Measurements from ENCODE around the gene EXOSC5. TPM values are rescaled to one million over a fixed set of nuclear protein-coding genes. Genes with fewer than 3 reads are reported as not detected.
"Not testable (repeated sequence)": the region's sequence is repeated elsewhere in the genome, so short reads cannot be mapped to it uniquely, and the experiment has no call there.

EXOSC5 gene
- total RNA-seq, 1 experiment from 2014 or later, result 108 TPM

DNA sequence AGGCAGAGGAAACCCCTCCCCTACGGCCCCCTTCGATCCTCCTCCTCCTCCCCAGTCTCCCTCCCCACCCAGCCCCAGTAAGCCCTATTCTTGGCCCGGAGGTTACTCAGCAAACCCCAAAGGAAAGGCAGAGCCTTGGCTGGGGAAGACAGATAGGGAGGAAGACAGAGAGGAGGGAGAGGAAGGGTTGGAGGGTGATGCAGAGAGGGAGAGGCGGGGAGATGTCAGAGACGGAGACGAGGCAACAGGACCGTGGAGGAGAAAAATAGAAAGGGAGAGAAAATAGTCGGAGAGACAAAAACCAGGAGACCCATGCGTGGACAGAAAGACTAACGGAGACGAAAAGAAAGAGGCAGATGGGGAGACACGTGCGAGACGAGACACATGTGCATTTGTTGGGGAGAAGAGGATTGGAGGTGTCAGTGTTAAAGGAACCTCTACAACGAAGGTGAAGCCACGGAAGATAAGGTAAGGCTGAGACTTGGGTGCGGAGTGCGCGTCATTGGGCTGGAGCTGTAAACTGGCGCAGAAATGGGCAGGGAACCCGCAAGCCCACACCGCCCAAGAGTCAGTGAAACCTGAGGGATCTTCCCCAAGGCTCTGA lies 46.3 kb downstream of the EXOSC5 start:
- DNase-seq (ENCODE audit: low spot score), result peak; percentile 30

DNA sequence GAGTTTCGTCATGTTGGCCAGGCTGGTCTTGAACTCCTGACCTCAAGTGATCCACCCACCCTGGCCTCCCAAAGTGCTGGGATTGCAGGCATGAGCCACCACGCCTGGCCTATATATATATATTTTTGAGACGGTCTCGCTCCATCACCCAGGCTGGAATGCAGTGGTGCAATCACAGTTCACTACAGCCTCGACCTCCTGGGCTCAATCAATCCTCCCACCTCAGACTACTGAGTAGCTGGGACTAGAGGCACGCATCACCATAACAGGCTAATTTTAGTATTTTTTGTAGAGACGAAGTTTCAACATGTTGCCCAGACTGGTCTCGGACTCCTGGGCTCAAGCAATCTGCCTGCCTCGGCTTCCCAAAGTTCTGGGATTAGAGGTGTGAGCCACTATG lies 50.2 kb downstream of the EXOSC5 start:
- not testable (repeated sequence) for DNase-seq (ENCODE audit: low spot score)

DNA sequence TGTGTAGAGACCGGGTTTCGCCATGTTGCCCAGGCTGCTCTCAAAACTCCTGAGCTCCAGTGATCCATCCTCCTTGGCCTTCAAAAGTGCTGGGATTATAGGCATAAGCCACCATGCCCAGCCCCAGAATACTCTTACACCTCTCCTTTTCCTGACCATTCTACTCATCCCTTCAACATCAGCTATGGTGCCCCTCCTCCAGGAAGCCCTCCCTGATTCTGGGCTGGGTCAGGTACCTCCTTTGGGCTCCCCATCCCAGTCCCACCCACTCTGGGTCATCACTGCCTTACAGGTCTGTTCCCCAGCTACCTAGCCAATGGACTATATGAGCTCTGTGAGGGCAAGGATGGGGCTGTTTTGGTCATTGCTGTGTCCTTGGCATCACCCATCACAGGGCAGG lies 53.0 kb downstream of the EXOSC5 start:
- DNase-seq (ENCODE audit: low spot score), result no peak

DNA sequence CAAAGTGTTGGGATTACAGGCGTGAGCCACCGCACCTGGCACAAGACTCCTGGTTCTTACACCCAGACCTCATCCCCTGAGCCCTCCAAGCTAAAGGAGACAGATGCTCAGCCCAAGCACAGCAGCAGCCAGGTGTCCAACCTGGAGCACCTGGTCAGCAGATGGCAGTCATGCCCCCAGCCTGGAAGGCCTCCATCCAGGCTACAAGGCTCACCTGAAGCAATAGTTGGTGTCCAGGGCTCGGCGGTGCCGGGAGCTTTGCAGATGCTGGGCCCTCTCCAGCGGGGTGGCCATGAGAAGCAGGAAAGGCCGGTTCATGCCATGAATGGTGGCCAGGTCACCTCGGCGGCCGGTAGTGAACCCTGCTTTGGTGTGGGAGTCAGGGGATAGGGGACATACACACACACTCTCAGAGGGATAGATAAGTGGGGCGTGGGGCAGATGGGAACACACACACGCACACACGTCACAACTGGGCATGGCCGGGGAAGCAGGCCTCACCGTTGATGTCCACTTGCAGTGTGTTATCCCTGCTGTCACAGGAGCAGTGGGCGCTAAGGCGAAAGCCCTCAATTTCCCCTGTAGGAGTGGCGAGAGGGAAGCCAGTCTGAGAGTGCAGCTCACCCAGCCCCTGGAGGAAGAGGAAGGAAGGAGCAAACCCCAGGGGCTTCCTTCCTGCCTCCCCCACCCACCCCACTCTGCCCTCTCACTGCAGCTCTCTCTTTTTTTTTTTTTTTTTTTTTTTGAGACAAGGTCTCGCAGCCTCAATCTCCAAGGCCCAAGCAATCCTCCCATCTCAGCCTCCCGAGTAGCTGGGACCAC lies 55.3 kb downstream of the EXOSC5 start:
- peak; percentile 80 for DNase-seq (ENCODE audit: low spot score)

DNA sequence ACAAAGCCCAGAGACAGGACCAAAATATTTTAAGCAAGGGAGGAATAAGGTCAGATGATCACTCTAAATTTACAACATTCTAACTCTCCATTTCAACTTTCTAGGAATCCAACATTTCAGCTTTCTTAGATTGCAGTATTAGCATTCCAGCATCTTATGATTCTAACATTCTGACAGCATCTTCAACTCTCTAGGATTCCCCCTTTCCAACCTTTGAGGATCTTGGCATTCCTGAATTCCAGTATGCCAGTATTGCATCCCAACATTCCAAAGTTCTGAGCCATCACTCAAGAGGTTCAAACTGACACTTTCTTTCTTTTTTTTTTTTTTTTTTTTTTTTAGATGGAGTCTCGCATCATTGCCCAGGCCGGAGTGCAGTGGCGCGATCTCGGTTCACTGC lies 57.2 kb downstream of the EXOSC5 start:
- no peak for DNase-seq (ENCODE audit: low spot score)

Small RNA genes lying within 50 kb of the gene (small RNA-seq; reads per million reads assigned to genes)
- gene RF00017, result not detected

Other genes with a start within 250 kb of the EXOSC5 start
- gene CYP2S1, start 204.1 kb downstream of the EXOSC5 start, total RNA-seq (2014; rRNA removed; shearing (Covaris generic)), result 18.2 and 31.4 TPM in 2 replicates
- 1.5 and 1.7 TPM in 2 replicates for gene AXL, start 178.1 kb downstream of the EXOSC5 start, total RNA-seq (2014; rRNA removed; shearing (Covaris generic))
- gene HNRNPUL1, start 133.0 kb downstream of the EXOSC5 start, total RNA-seq (2014; rRNA removed; shearing (Covaris generic)), result 294 and 300 TPM in 2 replicates
- 34.5 and 39.5 TPM in 2 replicates for gene CCDC97, start 87.2 kb downstream of the EXOSC5 start, total RNA-seq (2014; rRNA removed; shearing (Covaris generic))
- gene TGFB1, start 43.4 kb downstream of the EXOSC5 start, total RNA-seq (2014; rRNA removed; shearing (Covaris generic)), result 2.5 and 2.6 TPM in 2 replicates
- 26.9 and 32.1 TPM in 2 replicates for gene B9D2, start 33.2 kb downstream of the EXOSC5 start, total RNA-seq (2014; rRNA removed; shearing (Covaris generic))
- 10.2 and 11.0 TPM in 2 replicates for gene TMEM91, start 20.8 kb downstream of the EXOSC5 start, total RNA-seq (2014; rRNA removed; shearing (Covaris generic))
- 202 and 212 TPM in 2 replicates for gene BCKDHA, start 459 bp upstream of the EXOSC5 start, total RNA-seq (2014; rRNA removed; shearing (Covaris generic))
- 1.2 and 2.9 TPM in 2 replicates for gene B3GNT8, start 30.0 kb upstream of the EXOSC5 start, total RNA-seq (2014; rRNA removed; shearing (Covaris generic))
- 68.8 and 77.9 TPM in 2 replicates for gene DMAC2, start 42.6 kb upstream of the EXOSC5 start, total RNA-seq (2014; rRNA removed; shearing (Covaris generic))
- gene ERICH4, start 45.8 kb upstream of the EXOSC5 start, total RNA-seq (2014; rRNA removed; shearing (Covaris generic)), result not detected in 2 replicates
- gene CEACAM21, start 178.8 kb upstream of the EXOSC5 start, total RNA-seq (2014; rRNA removed; shearing (Covaris generic)), result not detected in 2 replicates
- gene CEACAM4, start 229.7 kb upstream of the EXOSC5 start, total RNA-seq (2014; rRNA removed; shearing (Covaris generic)), result not detected in 2 replicates